ENCODE data around the gene RIPK1. TPM values are rescaled to one million over a fixed set of nuclear protein-coding genes. Genes with fewer than 3 reads are reported as not detected.
"Not testable (repeated sequence)": the region's sequence is repeated elsewhere in the genome, so short reads cannot be mapped to it uniquely, and the experiment has no call there.

RIPK1 gene
- total RNA-seq, 1 experiment from 2014 or later: 19.1 TPM

- TF ChIP-seq EZH2phosphoT487 (IDR thresholded peaks at IDR 0.05; ENCODE audit: borderline replicate concordance) (no peak), JUND (IDR thresholded peaks at IDR 0.05) (no peak), ZNF274 (IDR thresholded peaks at IDR 0.05; ENCODE audit: low read depth, low read length) (no peak), ATF3 (IDR thresholded peaks at IDR 0.05) (no peak), POLR2AphosphoS5 (IDR thresholded peaks at IDR 0.05; ENCODE audit: low read depth, low read length) (no peak), SIN3A (IDR thresholded peaks at IDR 0.05; ENCODE audit: low read depth) (no peak), CTCF (IDR thresholded peaks at IDR 0.05 in 2 of 3, conservative IDR thresholded peaks at IDR 0.05 in 1 of 3; ENCODE audit: borderline replicate concordance in 1 of 3, insufficient read depth in 1 of 3, low read depth in 2 of 3, low read length in 2 of 3) (no peak), FOSL1 (IDR thresholded peaks at IDR 0.05; ENCODE audit: low read depth) (no peak), CBX3 (IDR thresholded peaks at IDR 0.05; ENCODE audit: low read depth) (no peak), SP1 (IDR thresholded peaks at IDR 0.05; ENCODE audit: low read depth) (no peak), POLR2A (IDR thresholded peaks at IDR 0.05; ENCODE audit: borderline replicate concordance, extremely low read depth, insufficient read depth, insufficient read length) (no peak), TCF7L2 (IDR thresholded peaks at IDR 0.05; ENCODE audit: borderline replicate concordance, extremely low read depth, insufficient read depth, insufficient read length) (no peak)
- DNase-seq (ENCODE audit: low read depth, low spot score): no peak
- H3K79me2 ChIP-seq (ENCODE audit: insufficient read depth, low read length): peaks cover 48% of the 10 kb centered on the region
- POLR2A ChIA-PET: no interaction called here
- no TSS peak for BruUV-seq (replicated peaks)
- H3K36me3 ChIP-seq (ENCODE audit: control insufficient read depth in 1 of 2, insufficient read depth in 2 of 2, low read length in 2 of 2): peaks cover 17 to 51% of the 10 kb centered on the region in 2 experiments
- H3K4me1 ChIP-seq (ENCODE audit: control insufficient read depth in 1 of 2, insufficient read depth in 2 of 2, low read length in 2 of 2): no peaks in the 10 kb centered on the region
- ATAC-seq: no peak
- CTCF ChIA-PET: no interaction called here
- no peaks in the 10 kb centered on the region for H4K20me1 ChIP-seq (ENCODE audit: insufficient read depth)
- no peak overlapping the region for H3K9ac ChIP-seq (ENCODE audit: low read length)
- H3K4me2 ChIP-seq (ENCODE audit: low read length): no peak overlapping the region
- intact Hi-C loops (cut with micrococcal nuclease): no loop called here
- no peak overlapping the region for H3K4me3 ChIP-seq (replicated peaks in 1 of 2; ENCODE audit: low read depth in 1 of 2, low read length in 2 of 2)
- no peak overlapping the region for H3K27ac ChIP-seq (ENCODE audit: low read depth, low read length)
- no peaks in the 10 kb centered on the region for H3K9me2 ChIP-seq (ENCODE audit: insufficient read depth)
- RAD21 ChIA-PET (ENCODE audit: low non-redundant PET in 1 of 2, low total read pairs in 2 of 2, uncharacterized antibody in 2 of 2, unreplicated experiment in 2 of 2): no interaction called here
- H3K27me3 ChIP-seq (ENCODE audit: insufficient read depth, low read length): no peaks in the 10 kb centered on the region
- H3K9me3 ChIP-seq (ENCODE audit: control insufficient read depth in 1 of 2, insufficient read depth in 1 of 2, low read depth in 1 of 2, low read length in 2 of 2): no peaks in the 10 kb centered on the region; a peak in 1 of 4 replicates
- H2AFZ ChIP-seq (ENCODE audit: low read depth, low read length, poor library complexity, severe bottlenecking): no peak overlapping the region
Observed at GRCh38 chr6:3077430-3077829, 9.1 kb downstream of the RIPK1 start.

GRCh38 chr6:3078952-3079351, 10.7 kb downstream of the RIPK1 start:
- H3K9ac ChIP-seq (ENCODE audit: low read length); H2AFZ ChIP-seq (ENCODE audit: low read depth, low read length, poor library complexity, severe bottlenecking); H3K4me3 ChIP-seq (replicated peaks in 1 of 2; ENCODE audit: low read depth in 1 of 2, low read length in 2 of 2); CTCF ChIA-PET; H4K20me1 ChIP-seq (ENCODE audit: insufficient read depth); BruUV-seq (replicated peaks); H3K27ac ChIP-seq (ENCODE audit: low read depth, low read length); H3K4me1 ChIP-seq (ENCODE audit: control insufficient read depth in 1 of 2, insufficient read depth in 2 of 2, low read length in 2 of 2); POLR2A ChIA-PET; H3K4me2 ChIP-seq (ENCODE audit: low read length); intact Hi-C loops (cut with micrococcal nuclease); DNase-seq (ENCODE audit: low read depth, low spot score); H3K27me3 ChIP-seq (ENCODE audit: insufficient read depth, low read length); RAD21 ChIA-PET (ENCODE audit: low non-redundant PET in 1 of 2, low total read pairs in 2 of 2, uncharacterized antibody in 2 of 2, unreplicated experiment in 2 of 2); H3K9me3 ChIP-seq (ENCODE audit: control insufficient read depth in 1 of 2, insufficient read depth in 1 of 2, low read depth in 1 of 2, low read length in 2 of 2); H3K9me2 ChIP-seq (ENCODE audit: insufficient read depth); ATAC-seq: not testable (repeated sequence)
- Histone ChIP-seq H3K36me3 (ENCODE audit: control insufficient read depth in 1 of 2, insufficient read depth in 2 of 2, low read length in 2 of 2) (peaks cover 29 to 64% of the 10 kb centered on the region in 2 experiments), H3K79me2 (ENCODE audit: insufficient read depth, low read length) (peaks cover 34% of the 10 kb centered on the region)

Measured in HCT116 (cell line).